Common myeloid progenitor, CD34-positive (primary cell): ENCODE results near the gene VRK1.
"Not testable (repeated sequence)": the region's sequence is repeated elsewhere in the genome, so short reads cannot be mapped to it uniquely, and the experiment has no call there.

Experiments
- CTCF ChIA-PET: fragments of 350-600 bp; sonication (Branson Sonifier 250); formaldehyde crosslinking; loops from one replicate; lab custom pipeline; 2021; ENCODE audit warnings: antibody characterized with exemption; lab: Charles Lee
- POLR2A ChIA-PET: fragments of 350-600 bp; sonication (Branson Sonifier 250); formaldehyde crosslinking; loops from one replicate; lab custom pipeline; 2021; ENCODE audit warnings: antibody characterized with exemption; lab: Charles Lee
- DNase-seq, 3 donors: peaks; one replicate each; pipeline versions ENCODE4 v3.0.0 to v3.0.0-alpha.2; 2013
- H3K27ac ChIP-seq, 2 experiments: 1 replicate in 1 of 2; 2 replicates in 1 of 2; pipeline ENCODE4 v1.7.0; 2013; ENCODE audit warnings: inconsistent platforms in 2 of 2, low read length in 2 of 2, mild to moderate bottlenecking in 2 of 2, low read depth in 1 of 2, moderate library complexity in 1 of 2; ENCODE audit not compliant: severe bottlenecking in 2 of 2, insufficient read depth in 1 of 2, poor library complexity in 1 of 2
- H3K27me3 ChIP-seq, 5 experiments: replicated peaks in 2 of 5; 1 replicate in 3 of 5; 2 replicates in 2 of 5; pipeline versions ENCODE4 v1.6.1 to v1.7.0; 2013; ENCODE audit warnings: low read length in 4 of 5, mild to moderate bottlenecking in 2 of 5, moderate library complexity in 2 of 5, inconsistent platforms in 1 of 5; ENCODE audit not compliant: insufficient read depth in 5 of 5, control insufficient read depth in 4 of 5
- H3K36me3 ChIP-seq, 4 experiments: 1 replicate in 2 of 4; 2 replicates in 2 of 4; pipeline versions ENCODE4 v1.6.1 to v1.7.0; 2013; ENCODE audit warnings: low read length in 3 of 4, control low read depth in 1 of 4, mild to moderate bottlenecking in 1 of 4; ENCODE audit not compliant: control insufficient read depth in 4 of 4, insufficient read depth in 4 of 4
- H3K4me1 ChIP-seq, 4 experiments: 1 replicate in 3 of 4; 2 replicates in 1 of 4; pipeline versions ENCODE4 v1.6.1 to v1.7.1; 2013; ENCODE audit warnings: low read length in 3 of 4, mild to moderate bottlenecking in 3 of 4, control low read depth in 1 of 4, inconsistent platforms in 1 of 4, moderate library complexity in 1 of 4; ENCODE audit not compliant: control insufficient read depth in 4 of 4, insufficient read depth in 4 of 4; ENCODE audit errors: control extremely low read depth in 1 of 4
- H3K4me3 ChIP-seq, 7 experiments: 1 replicate in 4 of 7; 2 replicates in 3 of 7; pipeline versions ENCODE4 v1.5.1 to v1.7.0; 2013; ENCODE audit warnings: mild to moderate bottlenecking in 7 of 7, low read length in 6 of 7, moderate library complexity in 6 of 7, inconsistent platforms in 2 of 7, low read depth in 2 of 7, control low read depth in 1 of 7; ENCODE audit not compliant: insufficient read depth in 4 of 7, control insufficient read depth in 1 of 7; ENCODE audit errors: extremely low read depth in 1 of 7
- H3K9me3 ChIP-seq, 5 experiments: 1 replicate in 4 of 5; 2 replicates in 1 of 5; pipeline versions ENCODE4 v1.6.1 to v1.7.1; 2013; ENCODE audit warnings: low read length in 4 of 5, mild to moderate bottlenecking in 2 of 5, inconsistent platforms in 1 of 5, low read depth in 1 of 5, moderate library complexity in 1 of 5; ENCODE audit not compliant: control insufficient read depth in 4 of 5, insufficient read depth in 2 of 5; ENCODE audit errors: control extremely low read depth in 1 of 5
- WGBS: methylation state at CpG from one replicate; pipeline ENCODE4 v1.1.5; 2013; ENCODE audit not compliant: insufficient coverage; 5-methylcytosine and 5-hydroxymethylcytosine counted together

Gene VRK1

GRCh38 chr14:96754845-96755184 lies 42.4 kb upstream of the VRK1 start:
- WGBS = 94% methylated on average over 6 of the region's 6 CpGs
- no peak overlapping the region for H3K4me3 ChIP-seq
- no peaks in the 10 kb centered on the region for H3K9me3 ChIP-seq
- no peaks in the 10 kb centered on the region for H3K4me1 ChIP-seq
- H3K27me3 ChIP-seq = peaks cover 0 to 14% (median 9%) of the 10 kb centered on the region in 5 experiments
- H3K27ac ChIP-seq = no peak overlapping the region
- ChIA-PET POLR2A (no interaction called here), CTCF (interaction anchor here (1.1 kb wide), 1 partner anchor 172 kb away, joined by 3 read pairs; no protein-coding TSS in a partner anchor)
- DNase-seq = no peak
- H3K36me3 ChIP-seq = no peaks in the 10 kb centered on the region

GRCh38 chr14:96756745-96757144 lies 40.4 kb upstream of the VRK1 start:
- WGBS = 0% methylated on average over 1 of the region's 5 CpGs
- ChIA-PET CTCF (no interaction called here), POLR2A (interaction anchor here (0.5 kb wide), 1 partner anchor 26 kb away, joined by 3 read pairs; no protein-coding TSS in a partner anchor)
- peaks cover 0 to 1% (median 0%) of the 10 kb centered on the region in 5 experiments for H3K9me3 ChIP-seq
- peak in 2 of 3 donors; percentile 18 to 37 for DNase-seq
- H3K27ac ChIP-seq = no peak overlapping the region
- H3K27me3 ChIP-seq = peaks cover 0 to 14% (median 9%) of the 10 kb centered on the region in 5 experiments
- no peaks in the 10 kb centered on the region for H3K4me1 ChIP-seq
- H3K4me3 ChIP-seq = no peak overlapping the region
- H3K36me3 ChIP-seq = no peaks in the 10 kb centered on the region

GRCh38 chr14:96757456-96757855 lies 39.7 kb upstream of the VRK1 start:
- POLR2A ChIA-PET = interaction anchor here (0.5 kb wide), 1 partner anchor 26 kb away, joined by 3 read pairs; no protein-coding TSS in a partner anchor
- CTCF ChIA-PET = no interaction called here

GRCh38 chr14:96761066-96761465 lies 36.1 kb upstream of the VRK1 start:
- WGBS = 94% methylated on average over 2 of the region's 6 CpGs
- H3K27ac ChIP-seq = no peak overlapping the region
- H3K4me1 ChIP-seq = peaks cover 0 to 3% (median 1%) of the 10 kb centered on the region in 4 experiments
- H3K9me3 ChIP-seq = peaks cover 0 to 1% (median 0%) of the 10 kb centered on the region in 5 experiments
- peaks cover 0 to 14% (median 12%) of the 10 kb centered on the region in 5 experiments for H3K27me3 ChIP-seq
- no peak overlapping the region for H3K4me3 ChIP-seq
- H3K36me3 ChIP-seq = no peaks in the 10 kb centered on the region
- POLR2A ChIA-PET = no interaction called here
- CTCF ChIA-PET = no interaction called here
- DNase-seq = no peak

More at GRCh38 chr14:96757456-96757855, 39.7 kb upstream of the VRK1 start:
- H3K27ac ChIP-seq = no peak overlapping the region
- H3K4me1 ChIP-seq = peaks cover 0 to under 1% (median under 1%) of the 10 kb centered on the region in 4 experiments
- no peaks in the 10 kb centered on the region for H3K36me3 ChIP-seq
- no peak overlapping the region for H3K4me3 ChIP-seq
- no peak for DNase-seq
- peaks cover 0 to 1% (median 0%) of the 10 kb centered on the region in 5 experiments for H3K9me3 ChIP-seq
- peaks cover 0 to 12% (median 9%) of the 10 kb centered on the region in 5 experiments for H3K27me3 ChIP-seq
- 31% methylated on average over 6 of the region's 7 CpGs for whole genome bisulfite sequencing

- CTCF ChIA-PET = no interaction called here
- peak overlapping the region in 5 of 7 experiments; percentile 2 to 68 (median 40) for H3K4me3 ChIP-seq
- WGBS = 0% methylated on average over 1 of the region's 3 CpGs
- H3K27ac ChIP-seq = no peak overlapping the region
- POLR2A ChIA-PET = no interaction called here
- DNase-seq = peak; percentile 68 to 78 (median 78)
- no peaks in the 10 kb centered on the region for H3K36me3 ChIP-seq
- H3K9me3 ChIP-seq = peaks cover 0 to 1% (median 0%) of the 10 kb centered on the region in 5 experiments
- peaks cover 0 to 3% (median 1%) of the 10 kb centered on the region in 4 experiments for H3K4me1 ChIP-seq
- peaks cover 0 to 12% (median 9%) of the 10 kb centered on the region in 5 experiments for H3K27me3 ChIP-seq
Measured at GRCh38 chr14:96762650-96763049, 34.5 kb upstream of the VRK1 start.

GRCh38 chr14:96764012-96764411 lies 33.2 kb upstream of the VRK1 start:
- DNase-seq = no peak
- Histone ChIP-seq H3K4me3 (no peak overlapping the region), H3K4me1 (peaks cover 0 to 3% (median 1%) of the 10 kb centered on the region in 4 experiments), H3K27me3 (peaks cover 0 to 9% (median 4%) of the 10 kb centered on the region in 5 experiments), H3K36me3 (no peaks in the 10 kb centered on the region), H3K9me3 (peaks cover 0 to 1% (median 0%) of the 10 kb centered on the region in 5 experiments), H3K27ac (no peak overlapping the region)
- WGBS = 86% methylated on average over 7 of the region's 7 CpGs
- POLR2A ChIA-PET = no interaction called here
- CTCF ChIA-PET = no interaction called here

GRCh38 chr14:96765205-96765604 lies 32.0 kb upstream of the VRK1 start:
- POLR2A ChIA-PET, CTCF ChIA-PET: not testable (repeated sequence)
- no CpG with 5 or more reads among the region's 1 CpG for WGBS

More at GRCh38 chr14:96765205-96765604, 32.0 kb upstream of the VRK1 start:
- not testable (repeated sequence) for H3K4me3 ChIP-seq, H3K4me1 ChIP-seq, H3K27ac ChIP-seq, H3K36me3 ChIP-seq, H3K27me3 ChIP-seq, H3K9me3 ChIP-seq, DNase-seq
